Measurements from ENCODE around the gene ADGRD1.

The ADGRD1 gene

DNA sequence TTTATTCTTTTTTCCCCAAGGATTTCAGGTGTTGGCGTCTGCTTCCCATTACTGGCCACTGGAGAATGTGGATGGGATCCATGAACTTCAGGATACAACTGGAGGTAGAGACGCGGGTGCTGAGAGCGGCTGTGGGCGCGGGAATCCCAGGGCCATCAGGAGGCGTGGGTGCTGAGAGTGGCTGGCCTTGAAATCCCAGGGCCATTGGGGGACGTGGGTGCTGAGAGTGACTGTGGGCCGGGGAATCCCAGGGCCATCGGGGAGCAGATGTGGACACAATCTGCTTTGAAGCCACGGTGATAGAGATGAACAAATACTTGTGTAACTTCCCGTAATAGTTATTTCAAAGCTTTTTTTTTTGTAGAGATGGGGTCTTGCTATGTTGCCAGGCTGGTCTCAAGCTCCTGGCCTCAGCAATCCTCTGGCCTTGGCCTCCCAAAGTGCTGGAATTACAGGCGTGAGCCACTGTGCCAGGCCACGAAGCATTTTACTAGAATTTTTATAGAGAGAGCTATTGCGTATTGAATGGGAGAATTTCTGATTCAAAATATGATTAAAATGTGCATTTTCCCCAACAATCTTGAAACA is 12.8 kb downstream of the ADGRD1 start:
- Mint-ChIP-seq H3K27me3 (no peaks in the 10 kb centered on the region), H3K4me3 (no peak overlapping the region), H3K4me1 (no peaks in the 10 kb centered on the region), H3K9me3 (no peaks in the 10 kb centered on the region), H3K27ac (no peak overlapping the region), H3K36me3 (no peaks in the 10 kb centered on the region)
- CTCF ChIA-PET: no interaction called here
- DNase-seq: no peak

DNA sequence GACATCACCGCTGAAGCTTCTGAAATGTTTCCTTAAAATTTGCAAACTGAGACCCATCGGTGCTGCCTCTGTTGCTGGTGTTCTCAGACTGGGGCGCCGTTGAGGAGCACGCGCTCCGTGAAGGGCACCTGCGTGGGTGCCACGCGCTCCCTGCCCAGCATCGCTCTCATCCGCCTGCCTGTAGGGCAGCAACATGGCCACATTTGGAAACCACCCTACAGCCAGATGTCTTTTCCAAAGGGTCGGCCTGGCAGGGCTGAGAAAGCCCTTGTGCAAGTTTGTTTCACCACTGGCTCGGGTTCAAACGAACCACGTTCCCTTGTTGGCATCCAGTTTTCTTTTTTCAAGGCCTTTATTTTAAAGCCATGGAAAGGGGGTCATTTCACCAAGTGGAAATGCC is 13.9 kb downstream of the ADGRD1 start:
- CTCF ChIA-PET: no interaction called here
- DNase-seq: no peak
- no peaks in the 10 kb centered on the region for H3K36me3 Mint-ChIP-seq

DNA sequence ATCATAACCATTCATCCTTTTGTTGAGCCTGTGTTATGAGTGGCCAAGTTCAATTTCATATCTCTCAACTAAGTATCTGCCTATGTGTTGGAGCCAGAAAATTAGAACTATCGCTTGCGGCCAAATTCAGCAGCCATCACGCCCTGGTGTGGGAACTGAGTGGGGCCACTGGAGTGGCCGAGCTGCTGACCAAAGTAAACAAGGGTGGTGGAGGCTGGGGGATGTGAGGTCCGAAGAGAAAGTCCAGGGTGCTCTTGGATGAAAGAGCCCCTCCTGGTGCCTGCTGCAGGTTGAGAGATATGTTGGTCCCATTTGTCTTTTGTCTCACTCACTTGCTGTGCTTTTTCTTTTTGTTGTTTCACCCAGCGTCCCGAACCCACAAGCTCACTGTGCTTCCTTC is 14.9 kb downstream of the ADGRD1 start:
- Mint-ChIP-seq H3K4me1 (no peaks in the 10 kb centered on the region), H3K36me3 (no peaks in the 10 kb centered on the region), H3K4me3 (no peak overlapping the region), H3K27ac (no peak overlapping the region), H3K9me3 (no peaks in the 10 kb centered on the region), H3K27me3 (no peaks in the 10 kb centered on the region)
- CTCF ChIA-PET: no interaction called here
- no peak for DNase-seq

More for the DNA sequence above, 13.9 kb downstream of the ADGRD1 start:
- Mint-ChIP-seq H3K27me3 (no peaks in the 10 kb centered on the region), H3K4me1 (no peaks in the 10 kb centered on the region), H3K27ac (no peak overlapping the region), H3K4me3 (no peak overlapping the region), H3K9me3 (no peaks in the 10 kb centered on the region)

DNA sequence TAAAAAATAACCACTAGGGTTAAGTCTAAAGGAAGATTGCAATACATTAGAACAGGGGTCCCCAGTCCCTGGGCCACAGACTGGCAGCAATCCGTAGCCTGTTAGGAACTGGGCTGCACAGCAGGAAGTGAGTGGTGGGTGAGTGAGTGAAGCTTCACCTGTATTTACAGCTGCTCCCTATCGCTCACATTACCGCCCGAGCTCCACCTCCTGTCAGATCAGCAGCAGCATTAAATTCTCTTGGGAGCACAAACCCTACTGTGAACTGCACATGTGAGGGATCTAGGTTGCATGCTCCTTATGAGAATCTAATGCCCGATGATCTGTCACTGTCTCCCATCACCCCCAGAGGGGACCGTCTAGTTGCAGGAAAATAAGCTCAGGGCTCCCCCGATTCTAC is 15.5 kb downstream of the ADGRD1 start:
- no peaks in the 10 kb centered on the region for H3K36me3 Mint-ChIP-seq
- H3K9me3 Mint-ChIP-seq: no peaks in the 10 kb centered on the region
- no peak overlapping the region for H3K4me3 Mint-ChIP-seq
- H3K27me3 Mint-ChIP-seq: no peaks in the 10 kb centered on the region
- H3K27ac Mint-ChIP-seq: no peak overlapping the region
- no peak for DNase-seq
- H3K4me1 Mint-ChIP-seq: no peaks in the 10 kb centered on the region
- CTCF ChIA-PET: no interaction called here

DNA sequence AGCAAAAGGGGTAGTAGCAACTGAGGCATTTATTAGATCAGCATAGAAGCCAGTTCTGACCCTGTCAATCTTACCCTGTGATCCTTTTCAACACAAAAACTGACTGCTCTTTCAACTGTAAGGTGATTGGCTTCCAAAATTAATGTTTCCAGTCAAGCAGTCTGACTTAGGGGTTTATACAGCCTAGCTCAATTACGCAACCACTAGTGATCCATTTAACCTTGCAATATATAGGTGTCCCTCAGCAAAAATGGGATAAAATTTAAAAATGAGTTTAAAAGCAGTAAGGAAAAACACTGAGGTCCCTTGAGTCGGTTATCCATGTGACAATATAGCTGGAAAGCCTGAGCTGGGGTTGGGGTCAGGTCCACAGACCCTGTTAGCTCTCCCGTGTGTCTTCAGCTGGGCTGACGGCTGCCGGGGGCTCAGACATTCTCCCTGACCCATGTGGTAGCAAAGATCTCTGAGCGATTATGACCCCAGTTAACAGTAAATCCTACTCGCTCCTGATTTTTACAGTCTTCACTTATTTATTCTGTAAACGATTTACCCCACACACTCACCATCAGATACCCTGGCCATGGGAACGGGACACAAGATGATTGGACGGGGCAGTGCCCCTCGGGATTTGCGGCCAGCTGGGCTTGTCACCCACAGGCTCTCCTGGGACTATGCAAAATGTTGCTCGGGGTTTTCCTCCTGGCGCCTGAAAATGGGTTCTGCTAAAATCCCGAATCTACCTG is 16.6 kb downstream of the ADGRD1 start:
- no peaks in the 10 kb centered on the region for H3K4me1 Mint-ChIP-seq
- CTCF ChIA-PET: no interaction called here
- no peaks in the 10 kb centered on the region for H3K9me3 Mint-ChIP-seq
- no peaks in the 10 kb centered on the region for H3K27me3 Mint-ChIP-seq
- no peak overlapping the region for H3K27ac Mint-ChIP-seq
- H3K4me3 Mint-ChIP-seq: no peak overlapping the region
- H3K36me3 Mint-ChIP-seq: no peaks in the 10 kb centered on the region
- DNase-seq: no peak

DNA sequence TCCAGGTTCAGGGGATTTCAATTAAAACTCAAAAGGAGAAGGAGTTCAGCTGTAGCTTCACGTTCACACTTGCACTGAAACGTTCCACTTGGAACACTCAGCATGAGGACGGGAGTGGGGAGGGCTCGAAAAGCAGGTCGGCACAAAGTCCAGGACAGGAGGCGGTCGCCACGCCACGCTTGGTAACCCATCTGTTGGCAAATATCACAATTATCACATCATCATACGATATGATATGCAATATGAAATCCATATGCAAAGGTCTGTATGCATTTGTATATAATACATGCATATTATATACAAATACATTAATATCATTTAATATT is 17.2 kb downstream of the ADGRD1 start:
- H3K36me3 Mint-ChIP-seq: no peaks in the 10 kb centered on the region
- H3K27me3 Mint-ChIP-seq: no peaks in the 10 kb centered on the region
- H3K4me3 Mint-ChIP-seq: no peak overlapping the region
- H3K4me1 Mint-ChIP-seq: no peaks in the 10 kb centered on the region
- CTCF ChIA-PET: no interaction called here
- no peak overlapping the region for H3K27ac Mint-ChIP-seq
- no peak for DNase-seq
- H3K9me3 Mint-ChIP-seq: no peaks in the 10 kb centered on the region

DNA sequence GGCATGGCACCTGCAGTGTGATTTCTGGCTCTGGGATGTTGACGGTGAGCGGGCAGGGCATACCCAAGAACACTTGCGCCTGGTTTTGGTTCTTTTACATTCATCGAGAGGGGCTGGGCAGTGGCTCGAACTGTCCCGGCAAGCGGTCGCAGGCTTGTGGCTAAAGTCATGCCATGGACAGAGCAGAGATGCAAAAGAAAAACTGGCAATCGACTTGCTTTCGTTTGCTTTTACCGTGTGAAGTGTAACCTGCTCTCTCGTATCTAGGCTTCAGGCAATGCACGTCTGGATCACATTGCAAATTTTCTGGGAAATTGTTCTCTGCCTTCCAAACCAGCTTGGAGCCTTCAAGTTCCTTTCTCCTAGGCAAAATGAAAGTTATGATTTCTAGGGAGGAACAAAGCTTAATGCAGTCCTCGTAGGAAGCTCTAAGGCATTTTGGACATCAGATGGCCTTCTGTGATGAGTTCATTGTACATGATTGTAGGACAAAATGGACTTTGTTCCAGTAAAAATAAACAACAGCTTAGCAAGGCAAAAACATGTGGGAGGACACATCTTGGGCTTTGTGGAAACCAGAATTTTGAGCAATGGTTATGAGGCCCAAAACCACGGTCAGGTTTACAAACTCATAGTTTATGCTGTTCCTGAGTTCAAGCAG is 18.3 kb downstream of the ADGRD1 start:
- no peak overlapping the region for H3K27ac Mint-ChIP-seq
- no peaks in the 10 kb centered on the region for H3K4me1 Mint-ChIP-seq
- no peak for DNase-seq

DNA sequence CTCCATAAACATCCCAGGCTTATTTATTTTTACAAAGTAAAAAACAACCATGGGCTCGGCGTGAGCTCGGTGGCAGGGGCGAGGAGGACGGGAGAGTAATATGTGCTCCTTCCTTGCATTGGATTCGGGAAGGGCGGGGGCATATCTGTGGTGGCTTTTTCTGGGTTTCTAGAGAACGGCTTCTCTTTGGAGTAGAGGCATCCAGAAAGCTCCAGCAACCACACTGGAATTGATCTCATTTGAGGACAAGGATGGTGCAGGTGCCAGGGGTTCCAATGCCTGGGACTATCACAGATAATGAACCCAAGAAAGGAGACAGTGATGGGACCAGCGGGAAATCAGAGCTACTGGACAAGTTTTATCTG is 18.9 kb downstream of the ADGRD1 start:
- no peak overlapping the region for H3K27ac Mint-ChIP-seq
- H3K4me1 Mint-ChIP-seq: no peaks in the 10 kb centered on the region
- H3K27me3 Mint-ChIP-seq: no peaks in the 10 kb centered on the region
- H3K4me3 Mint-ChIP-seq: no peak overlapping the region
- no peaks in the 10 kb centered on the region for H3K9me3 Mint-ChIP-seq
- CTCF ChIA-PET: no interaction called here
- DNase-seq: no peak
- H3K36me3 Mint-ChIP-seq: no peaks in the 10 kb centered on the region

More for the DNA sequence above, 18.3 kb downstream of the ADGRD1 start:
- no peaks in the 10 kb centered on the region for H3K9me3 Mint-ChIP-seq
- no peak overlapping the region for H3K4me3 Mint-ChIP-seq
- CTCF ChIA-PET: no interaction called here
- H3K36me3 Mint-ChIP-seq: no peaks in the 10 kb centered on the region
- H3K27me3 Mint-ChIP-seq: no peaks in the 10 kb centered on the region

DNA sequence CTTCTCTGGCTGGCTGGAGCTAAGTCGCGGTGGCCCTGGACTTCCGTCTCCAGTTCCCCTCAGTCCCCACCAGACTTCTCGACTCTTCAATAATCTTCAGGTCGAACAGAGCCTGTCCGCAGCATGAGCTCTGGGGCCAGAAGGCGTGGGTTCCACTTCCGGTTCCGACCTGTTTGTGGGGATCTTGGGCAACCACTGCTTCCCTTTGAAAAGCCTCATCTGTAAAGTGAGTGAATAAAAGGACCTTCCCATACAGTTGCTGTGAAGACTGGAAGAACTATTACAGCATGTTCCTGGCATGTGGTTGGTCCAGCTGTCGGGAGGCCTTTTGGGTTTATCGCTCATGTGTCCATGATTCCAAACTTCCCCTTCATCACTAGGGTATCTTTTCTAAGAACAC is 19.4 kb downstream of the ADGRD1 start:
- Mint-ChIP-seq H3K36me3 (no peaks in the 10 kb centered on the region), H3K4me1 (no peaks in the 10 kb centered on the region), H3K27ac (no peak overlapping the region), H3K9me3 (no peaks in the 10 kb centered on the region), H3K4me3 (no peak overlapping the region), H3K27me3 (no peaks in the 10 kb centered on the region)
- CTCF ChIA-PET: no interaction called here
- no peak for DNase-seq

DNA sequence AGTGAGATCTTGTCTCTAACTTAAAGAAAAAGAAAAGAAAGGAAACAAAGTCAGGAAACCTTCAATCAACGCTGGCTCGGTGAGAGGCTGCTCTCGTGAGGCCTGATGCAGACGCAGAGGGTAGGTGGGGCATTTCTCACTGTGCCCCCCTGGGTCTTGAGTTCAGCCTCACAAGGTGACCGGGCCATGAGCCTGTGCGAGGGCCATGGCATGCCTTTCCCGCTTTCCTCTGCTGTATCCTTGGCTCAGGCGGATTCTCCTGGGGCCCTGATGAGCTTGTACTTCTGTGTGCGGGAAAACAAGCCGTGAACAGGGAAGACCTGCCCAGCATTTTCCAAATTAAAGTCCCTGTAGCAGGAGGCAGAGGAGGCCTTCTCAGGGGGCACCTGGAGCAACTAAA is 20.2 kb downstream of the ADGRD1 start:
- Mint-ChIP-seq H3K27ac (no peak overlapping the region), H3K27me3 (no peaks in the 10 kb centered on the region), H3K4me1 (no peaks in the 10 kb centered on the region), H3K9me3 (no peaks in the 10 kb centered on the region), H3K36me3 (no peaks in the 10 kb centered on the region), H3K4me3 (no peak overlapping the region)
- no peak for DNase-seq
- CTCF ChIA-PET: no interaction called here

DNA sequence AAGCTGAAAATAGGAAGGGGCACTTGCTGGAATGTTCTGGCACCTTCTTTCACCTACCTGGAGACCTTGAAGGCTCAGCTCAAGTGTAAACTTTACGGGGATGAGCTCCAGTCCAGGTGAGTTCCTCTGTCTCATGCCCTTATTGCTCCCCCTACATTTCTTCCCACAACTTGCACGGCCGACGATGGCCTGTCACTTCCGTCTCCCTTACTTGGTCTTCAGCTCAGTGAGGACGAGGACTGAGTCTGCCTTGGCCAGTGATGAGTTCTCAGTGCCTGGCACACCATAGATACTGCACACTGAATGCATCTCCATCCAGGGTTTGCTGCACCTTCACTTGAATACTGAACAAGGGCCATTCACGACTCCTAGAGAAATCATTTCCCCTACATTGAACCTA is 21.4 kb downstream of the ADGRD1 start:
- H3K27me3 Mint-ChIP-seq: peaks cover 6% of the 10 kb centered on the region
- no peaks in the 10 kb centered on the region for H3K36me3 Mint-ChIP-seq
- no peak for DNase-seq
- H3K4me3 Mint-ChIP-seq: no peak overlapping the region
- no peak overlapping the region for H3K27ac Mint-ChIP-seq
- H3K9me3 Mint-ChIP-seq: no peaks in the 10 kb centered on the region
- H3K4me1 Mint-ChIP-seq: no peaks in the 10 kb centered on the region
- CTCF ChIA-PET: no interaction called here

DNA sequence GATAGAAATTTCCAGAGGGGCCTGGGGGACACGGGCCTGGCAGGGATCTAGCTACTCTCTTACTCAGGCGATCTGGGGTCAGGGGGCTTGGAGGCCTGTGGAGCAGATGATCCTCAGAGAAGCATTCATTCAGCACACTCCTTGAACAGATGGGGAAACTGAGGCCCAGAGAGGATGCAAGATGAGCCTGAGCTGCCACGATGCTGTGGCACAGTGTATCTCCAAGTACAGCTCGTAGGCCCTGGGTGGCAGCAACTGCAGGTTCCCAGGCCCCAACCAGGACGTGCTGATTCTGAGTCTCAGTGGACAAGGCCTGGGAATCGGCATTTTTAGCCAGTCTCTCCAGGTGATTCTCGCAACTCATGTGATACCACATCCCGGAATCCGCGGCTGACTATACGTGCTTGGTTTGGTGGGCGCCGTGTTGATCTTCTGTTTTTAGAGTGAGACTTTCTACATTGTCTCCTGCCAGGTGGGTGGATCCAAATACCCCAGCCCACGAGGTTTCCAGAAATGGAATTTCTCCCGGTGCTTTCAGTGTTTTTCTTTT is 22.5 kb downstream of the ADGRD1 start:
- no peaks in the 10 kb centered on the region for H3K36me3 Mint-ChIP-seq
- H3K27ac Mint-ChIP-seq: no peak overlapping the region
- no peak overlapping the region for H3K4me3 Mint-ChIP-seq
- H3K9me3 Mint-ChIP-seq: no peaks in the 10 kb centered on the region
- CTCF ChIA-PET: no interaction called here
- H3K27me3 Mint-ChIP-seq: peaks cover 12% of the 10 kb centered on the region
- DNase-seq: no peak
- H3K4me1 Mint-ChIP-seq: no peaks in the 10 kb centered on the region

DNA sequence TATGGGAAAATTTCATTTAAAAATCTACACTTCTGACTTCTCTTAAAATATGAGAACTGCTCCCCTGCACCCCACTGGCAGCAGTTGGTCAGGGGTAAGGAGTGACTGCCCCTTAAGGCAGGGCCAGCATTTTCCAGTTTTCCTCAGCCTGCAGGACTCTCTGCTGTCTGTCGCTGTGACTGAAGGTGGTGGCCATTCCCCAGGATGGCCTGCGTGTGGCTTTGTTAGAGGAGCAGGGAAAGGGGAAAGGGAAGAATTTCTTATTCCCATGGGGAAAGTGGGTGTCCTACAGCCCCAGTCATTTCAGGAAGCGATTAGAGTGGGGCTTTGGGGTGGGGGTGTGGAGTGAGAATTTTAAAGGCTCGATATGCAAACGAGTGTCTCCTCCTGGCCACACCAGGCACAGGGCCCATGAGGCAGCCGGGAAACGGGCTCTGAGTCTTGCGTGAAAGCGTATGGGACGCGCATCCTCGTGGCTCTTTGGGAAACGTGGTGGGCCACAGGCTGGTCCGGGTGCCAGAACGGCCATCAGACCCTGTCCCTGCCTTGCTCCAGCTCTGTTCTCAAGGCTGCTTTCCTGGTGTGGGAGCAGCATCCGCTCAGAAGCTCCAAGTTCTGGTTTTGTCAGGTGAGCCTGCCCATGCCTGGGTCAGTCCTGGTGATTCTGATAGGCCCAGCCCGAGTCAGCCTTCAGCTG is 23.5 kb downstream of the ADGRD1 start:
- no peak for DNase-seq
- Mint-ChIP-seq H3K4me1 (no peaks in the 10 kb centered on the region), H3K27ac (no peak overlapping the region), H3K36me3 (no peaks in the 10 kb centered on the region), H3K4me3 (no peak overlapping the region), H3K9me3 (no peaks in the 10 kb centered on the region), H3K27me3 (peaks cover 21% of the 10 kb centered on the region)
- CTCF ChIA-PET: no interaction called here

DNA sequence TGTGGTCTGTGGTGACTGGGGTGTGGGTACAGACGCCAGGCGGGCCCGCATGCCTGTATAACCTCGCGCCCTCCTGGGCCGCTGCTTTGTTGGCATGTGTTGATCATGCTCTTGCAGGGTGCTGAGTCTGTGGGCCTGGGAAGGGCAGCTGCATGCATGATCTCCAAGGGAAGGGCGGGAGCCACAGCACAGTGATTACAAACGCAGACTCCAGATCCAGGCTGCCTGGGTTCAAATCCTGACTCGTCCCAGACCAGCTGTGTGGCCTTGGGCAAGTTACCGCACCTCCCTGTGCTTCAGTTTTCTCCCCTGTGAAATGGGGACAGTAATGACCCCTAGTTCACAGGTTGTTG is 24.0 kb downstream of the ADGRD1 start:
- Mint-ChIP-seq H3K36me3 (no peaks in the 10 kb centered on the region), H3K4me3 (no peak overlapping the region), H3K27ac (no peak overlapping the region), H3K27me3 (peaks cover 26% of the 10 kb centered on the region), H3K4me1 (no peaks in the 10 kb centered on the region), H3K9me3 (no peaks in the 10 kb centered on the region)
- CTCF ChIA-PET: no interaction called here
- no peak for DNase-seq

DNA sequence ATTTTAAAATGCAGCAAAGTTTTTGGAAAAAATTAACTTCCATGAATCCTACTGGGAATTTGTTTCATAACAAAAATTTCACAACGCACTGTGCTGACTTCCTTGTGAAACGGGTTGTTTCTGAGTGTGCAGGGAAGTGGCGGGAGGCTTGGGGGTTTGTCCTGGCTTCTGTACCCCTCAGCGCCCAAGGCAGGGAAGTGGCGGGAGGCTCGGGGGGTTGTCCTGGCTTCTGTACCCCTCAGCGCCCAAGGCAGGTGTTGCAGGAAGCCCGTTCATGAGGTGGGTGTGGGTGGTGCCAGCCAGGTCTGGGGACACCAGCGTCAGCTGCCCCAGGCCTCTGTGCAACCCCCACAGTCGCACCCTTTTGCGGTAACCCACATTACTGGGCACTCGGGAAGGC is 25.1 kb downstream of the ADGRD1 start:
- DNase-seq: no peak
- Mint-ChIP-seq H3K36me3 (no peaks in the 10 kb centered on the region), H3K4me1 (no peaks in the 10 kb centered on the region), H3K27me3 (peaks cover 32% of the 10 kb centered on the region), H3K9me3 (no peaks in the 10 kb centered on the region), H3K27ac (no peak overlapping the region), H3K4me3 (no peak overlapping the region)
- CTCF ChIA-PET: no interaction called here
